CD4-positive, alpha-beta T cell treated with Interleukin-15 for 1 hour (primary cell): ENCODE results near the gene CSF1R.
A peak's percentile ranks its signal among the peaks of the same experiment; 100 is the strongest.

ENCODE experiments used
- DNase-seq: peaks from one replicate; pipeline ENCODE4 v3.0.0-alpha.2; 2020

The CSF1R gene

GRCh38 chr5:150069672-150070627, 16.4 kb downstream of the CSF1R start:
- DNase-seq: no peak

- no peak for DNase-seq
Observed at GRCh38 chr5:150068961-150069645, 17.3 kb downstream of the CSF1R start.

GRCh38 chr5:150068472-150068871, 17.9 kb downstream of the CSF1R start:
- no peak for DNase-seq

- no peak for DNase-seq
Observed at GRCh38 chr5:150068071-150068470, 18.3 kb downstream of the CSF1R start.

GRCh38 chr5:150067405-150067960, 18.9 kb downstream of the CSF1R start:
- no peak for DNase-seq

- no peak for DNase-seq
Observed at GRCh38 chr5:150066901-150067396, 19.4 kb downstream of the CSF1R start.

- no peak for DNase-seq
Observed at GRCh38 chr5:150066436-150066835, 19.9 kb downstream of the CSF1R start.

- DNase-seq: peak; percentile 45
Observed at GRCh38 chr5:150065886-150066285, 20.5 kb downstream of the CSF1R start.

- DNase-seq: no peak
Observed at GRCh38 chr5:150065346-150065745, 21.0 kb downstream of the CSF1R start.

- no peak for DNase-seq
Observed at GRCh38 chr5:150064681-150065220, 21.6 kb downstream of the CSF1R start.

GRCh38 chr5:150063638-150064037, 22.7 kb downstream of the CSF1R start:
- DNase-seq: no peak

GRCh38 chr5:150062216-150062922, 24.0 kb downstream of the CSF1R start:
- DNase-seq: no peak

GRCh38 chr5:150061538-150061995, 24.8 kb downstream of the CSF1R start:
- no peak for DNase-seq

GRCh38 chr5:150060471-150060870, 25.9 kb downstream of the CSF1R start:
- DNase-seq: no peak

- DNase-seq: no peak
Observed at GRCh38 chr5:150059623-150060022, 26.7 kb downstream of the CSF1R start.

GRCh38 chr5:150058480-150059126, 27.8 kb downstream of the CSF1R start:
- peak; percentile 65 for DNase-seq

GRCh38 chr5:150057996-150058395, 28.4 kb downstream of the CSF1R start:
- no peak for DNase-seq

GRCh38 chr5:150057511-150057910, 28.8 kb downstream of the CSF1R start:
- DNase-seq: no peak

GRCh38 chr5:150057052-150057451, 29.3 kb downstream of the CSF1R start:
- DNase-seq: no peak

GRCh38 chr5:150056075-150056443, 30.3 kb downstream of the CSF1R start:
- no peak for DNase-seq

GRCh38 chr5:150055326-150056074, 30.9 kb downstream of the CSF1R start:
- no peak for DNase-seq
